MV-4-11 (cell line): ENCODE measurements around the gene RECQL5.
"Not testable (repeated sequence)": the region's sequence is repeated elsewhere in the genome, so short reads cannot be mapped to it uniquely, and the experiment has no call there.

ENCODE experiments used
- DNase-seq: peaks from one replicate; lab custom pipeline; 2025; lab: John Stamatoyannopoulos, UW

The RECQL5 gene

DNA sequence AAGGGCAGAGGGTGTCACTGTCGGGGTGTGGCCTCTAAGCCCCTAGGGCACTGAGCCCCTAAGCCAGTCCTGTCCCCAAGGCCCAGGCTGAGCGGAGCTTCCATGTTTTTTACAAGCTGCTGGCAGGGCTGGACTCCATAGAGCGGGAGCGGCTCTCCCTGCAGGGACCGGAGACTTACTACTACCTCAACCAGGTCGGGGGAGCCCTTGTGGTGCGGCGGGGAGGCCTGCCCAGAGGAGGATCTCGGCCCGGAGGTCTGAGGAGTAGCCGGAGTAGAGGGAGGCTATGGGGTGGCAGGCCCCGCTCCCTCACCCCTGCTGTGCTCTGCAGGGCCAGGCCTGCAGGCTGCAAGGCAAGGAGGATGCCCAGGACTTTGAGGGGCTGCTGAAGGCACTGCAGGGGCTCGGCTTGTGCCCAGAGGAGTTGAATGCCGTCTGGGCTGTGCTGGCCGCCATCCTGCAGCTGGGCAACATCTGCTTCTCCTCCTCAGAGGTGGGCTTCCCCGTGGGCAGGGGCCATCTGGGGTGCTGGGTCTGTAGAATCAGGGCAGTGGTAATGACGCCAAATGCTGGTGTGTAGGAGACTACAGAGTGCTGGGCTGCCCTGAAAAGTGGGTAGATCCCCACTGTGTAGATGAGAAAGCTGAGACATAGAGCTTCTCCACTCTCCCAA lies 74.5 kb downstream of the RECQL5 start:
- no peak for DNase-seq

DNA sequence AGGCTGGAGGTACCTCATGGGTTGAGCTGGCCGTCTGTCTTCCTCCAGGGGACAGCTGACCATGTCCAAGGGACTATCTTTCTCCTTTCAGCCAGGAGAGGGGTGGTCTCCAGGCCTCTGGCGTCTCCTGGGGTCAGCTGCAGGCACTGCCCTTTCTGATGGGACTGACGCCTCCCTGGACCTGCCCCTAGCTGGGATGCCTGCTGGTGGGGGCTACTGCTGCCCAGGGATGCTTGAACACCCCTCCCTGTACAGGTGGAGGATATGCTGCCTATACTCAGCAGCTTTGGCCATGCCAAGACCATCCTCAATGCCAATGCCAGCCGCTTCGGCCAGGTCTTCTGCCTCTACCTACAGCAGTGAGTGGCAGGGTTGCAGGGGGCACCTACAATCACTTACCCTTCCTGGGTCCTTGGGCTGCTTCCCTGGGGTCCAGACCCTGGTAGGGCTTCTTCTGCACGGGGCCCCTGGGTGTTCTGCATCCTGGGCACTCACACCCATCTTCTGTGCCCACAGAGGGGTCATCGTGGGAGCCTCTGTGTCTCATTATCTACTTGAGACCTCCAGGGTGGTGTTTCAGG lies 75.1 kb downstream of the RECQL5 start:
- DNase-seq: no peak

DNA sequence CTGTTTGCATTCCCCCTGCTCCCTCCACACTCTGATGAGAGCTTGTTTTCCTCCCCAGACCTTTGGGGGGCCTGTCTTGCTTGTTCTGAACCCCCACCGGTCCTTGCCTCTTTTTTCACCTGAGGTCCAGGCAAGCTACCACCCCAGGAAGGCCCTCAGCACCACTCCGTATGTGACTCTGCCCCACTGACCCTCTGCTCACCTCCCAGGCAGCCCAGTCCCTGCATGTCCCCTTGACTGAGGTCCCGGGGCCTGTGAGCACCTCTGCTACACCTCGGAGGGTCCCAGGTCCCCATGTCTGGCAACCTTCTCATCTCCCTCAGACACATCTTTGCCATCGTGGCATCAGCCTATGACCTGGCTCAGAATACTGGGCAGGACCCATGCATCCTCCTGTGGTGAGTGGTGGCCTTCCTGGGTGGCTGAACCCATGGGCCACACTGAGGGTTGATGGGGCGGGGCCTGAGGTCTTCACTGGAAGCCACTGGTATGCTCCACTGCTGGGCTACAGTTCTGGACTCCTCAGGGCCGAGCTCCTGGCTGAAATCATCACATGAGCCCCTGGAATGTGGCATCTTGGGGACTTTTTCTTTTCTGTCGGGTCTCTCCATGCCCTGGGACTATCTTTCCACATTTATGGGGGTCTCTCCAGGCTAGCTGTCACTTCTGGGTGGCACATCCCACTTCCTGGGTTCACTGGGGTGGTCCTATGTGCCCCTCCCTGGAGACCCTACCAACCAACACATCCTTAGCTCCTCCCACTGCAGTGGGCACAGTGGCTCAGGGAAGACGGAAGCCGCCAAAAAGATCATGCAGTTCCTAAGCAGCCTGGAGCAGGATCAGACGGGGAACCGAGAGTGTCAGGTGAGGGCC lies 75.9 kb downstream of the RECQL5 start:
- no peak for DNase-seq

DNA sequence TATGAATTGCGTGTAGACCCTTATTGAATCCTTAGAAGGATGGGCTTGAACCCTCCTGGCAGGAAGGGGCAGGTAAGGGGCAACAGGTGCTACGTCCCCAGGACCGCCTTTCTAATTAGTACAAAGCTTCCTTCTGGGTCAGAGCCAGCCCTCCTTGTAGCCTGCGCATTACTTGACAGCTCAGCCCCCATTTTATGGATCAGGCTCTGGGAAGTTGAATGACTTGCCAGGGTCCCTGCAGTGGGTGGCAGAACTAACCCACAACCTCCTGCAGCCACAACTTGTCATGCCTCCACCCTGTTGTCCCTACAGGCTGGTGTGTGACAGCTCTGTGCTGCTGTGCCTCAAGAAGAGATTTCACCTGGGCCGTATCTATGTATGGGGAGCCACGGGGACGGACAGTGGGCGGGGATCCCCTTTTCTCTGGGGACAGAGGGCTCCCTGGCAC lies 76.6 kb downstream of the RECQL5 start:
- DNase-seq: no peak

DNA sequence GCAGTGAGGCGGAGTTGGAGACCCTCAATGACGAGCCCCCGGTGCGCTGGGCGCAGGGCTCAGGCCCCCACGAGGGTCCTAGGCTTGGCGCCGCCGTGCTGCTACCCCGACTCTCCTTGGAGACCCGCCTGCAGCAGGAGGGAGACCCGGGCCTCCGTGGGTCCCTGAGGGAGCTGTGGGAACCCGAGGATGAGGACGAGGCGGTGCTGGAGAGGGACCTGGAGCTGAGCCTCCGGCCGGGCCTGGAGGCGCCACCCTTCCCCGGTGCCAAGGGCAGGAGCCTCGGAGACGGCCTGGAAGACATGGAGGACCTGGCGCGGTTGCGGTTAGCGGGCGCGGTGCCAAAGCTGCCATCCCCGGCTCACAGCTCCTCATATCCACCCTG lies 77.0 kb downstream of the RECQL5 start:
- no peak for DNase-seq

DNA sequence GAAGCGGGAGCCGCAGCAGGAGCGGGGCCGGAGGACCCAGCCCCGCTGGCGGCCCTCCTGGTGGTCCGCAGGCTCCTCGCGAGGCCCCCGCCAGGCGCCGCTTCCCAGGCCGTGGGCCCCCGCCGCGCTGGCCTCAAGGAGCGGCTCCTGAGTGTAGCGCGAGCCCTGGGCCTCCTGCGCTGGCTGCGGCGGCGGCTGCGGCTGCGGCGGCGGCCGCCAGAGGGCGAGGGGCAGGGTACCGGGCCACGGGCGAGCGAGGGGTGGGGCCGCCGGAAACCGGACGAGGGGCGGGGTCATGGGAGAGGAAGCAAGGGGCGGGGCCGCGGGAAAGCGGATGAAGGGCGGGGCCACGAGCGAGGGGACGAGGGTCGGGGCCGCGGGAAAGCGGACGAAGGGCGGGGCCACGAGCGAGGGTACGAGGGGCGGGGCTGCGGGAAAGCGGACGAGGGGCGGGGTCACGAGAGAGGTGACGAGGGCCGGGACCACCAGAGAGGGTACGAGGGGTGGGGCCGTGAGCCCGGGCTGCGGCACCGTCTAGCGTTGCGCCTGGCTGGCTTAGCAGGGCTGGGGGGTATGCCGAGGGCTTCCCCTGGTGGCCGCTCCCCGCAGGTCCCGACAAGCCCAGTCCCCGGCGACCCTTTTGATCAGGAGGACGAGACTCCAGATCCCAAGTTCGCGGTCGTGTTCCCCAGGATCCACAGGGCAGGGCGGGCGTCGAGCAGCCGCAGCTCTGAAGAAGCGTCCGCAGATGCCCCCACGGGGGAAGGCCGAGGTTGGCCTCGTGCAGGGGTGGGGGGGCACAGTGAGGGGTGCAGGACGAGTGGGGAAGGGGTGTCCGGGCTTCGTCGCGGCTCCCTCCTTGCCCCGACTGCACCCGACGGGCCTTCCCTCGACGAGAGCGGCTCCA lies 77.7 kb downstream of the RECQL5 start:
- peak; percentile 66 for DNase-seq

DNA sequence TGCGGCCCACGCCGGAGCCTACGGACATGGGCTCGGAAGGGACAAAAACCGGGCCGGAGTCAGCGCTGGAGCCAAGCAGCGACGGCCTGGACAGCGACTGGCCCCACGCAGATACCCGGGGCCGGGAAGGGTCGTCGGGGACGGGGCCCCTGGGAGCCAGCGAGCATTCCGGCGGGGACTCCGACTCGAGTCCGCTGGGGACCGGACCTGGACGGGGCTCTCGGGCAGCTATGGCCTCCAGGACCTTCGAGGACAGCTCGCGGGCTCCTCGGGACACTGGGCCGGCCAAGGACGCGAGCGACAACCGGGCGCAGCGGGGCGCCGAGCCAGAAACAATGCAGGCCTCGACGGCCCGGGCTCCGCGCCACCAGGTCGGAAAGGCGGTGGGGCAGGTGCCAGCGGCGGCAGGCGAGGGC lies 78.3 kb downstream of the RECQL5 start:
- no peak for DNase-seq

DNA sequence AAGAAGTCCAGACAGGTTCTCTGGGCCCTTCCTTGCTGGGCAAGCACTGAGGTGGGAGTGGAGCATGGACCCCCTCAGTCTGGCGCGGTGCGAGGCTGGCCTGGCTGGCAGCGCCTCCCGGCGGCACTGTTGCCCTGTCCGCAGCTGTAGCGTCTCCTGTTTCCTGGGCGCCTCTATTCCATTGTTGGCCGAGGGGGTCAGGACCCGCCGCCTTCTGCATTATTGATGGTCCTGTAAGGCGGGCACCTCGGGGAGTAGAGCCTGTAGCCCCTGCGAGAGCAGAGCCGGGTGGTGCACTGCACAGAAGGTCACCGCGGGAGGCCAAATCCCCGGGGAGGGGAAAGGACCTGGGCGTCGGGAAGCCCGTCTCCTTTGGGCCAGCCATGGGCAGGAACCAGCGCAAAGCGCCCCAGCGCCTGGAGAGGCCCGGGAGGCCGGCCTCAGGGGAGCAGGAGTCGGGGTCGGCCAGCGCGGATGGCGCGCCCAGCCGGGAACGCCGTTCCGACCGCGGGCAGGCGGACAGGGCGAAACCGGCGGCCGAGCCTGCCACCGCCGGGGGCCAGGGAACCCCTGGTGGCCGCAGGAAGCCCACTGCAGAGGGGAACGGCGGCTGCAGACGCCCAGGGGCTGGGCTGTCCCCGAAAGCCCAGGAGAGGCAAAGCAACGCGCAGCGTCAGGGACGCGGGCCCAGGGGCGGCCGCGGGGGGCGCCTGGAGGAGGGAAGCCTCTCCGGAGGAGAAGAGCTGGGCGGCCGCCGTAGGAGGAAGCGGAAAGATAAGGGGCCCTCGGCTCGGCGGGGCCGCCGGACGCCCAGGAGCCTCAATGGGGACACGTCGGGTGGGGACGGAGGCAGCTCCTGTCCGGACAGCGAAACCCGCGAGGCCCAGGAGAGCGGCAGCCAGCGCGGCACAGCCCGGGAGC lies 79.0 kb downstream of the RECQL5 start, which contains the start of gene MYO15B:
Gene MYO15B, plus strand, starts transcription at position 126 of the 921 bp plus-strand sequence. Its CDS starts 258 bp downstream, at position 384.
- DNase-seq: peak; percentile 65

DNA sequence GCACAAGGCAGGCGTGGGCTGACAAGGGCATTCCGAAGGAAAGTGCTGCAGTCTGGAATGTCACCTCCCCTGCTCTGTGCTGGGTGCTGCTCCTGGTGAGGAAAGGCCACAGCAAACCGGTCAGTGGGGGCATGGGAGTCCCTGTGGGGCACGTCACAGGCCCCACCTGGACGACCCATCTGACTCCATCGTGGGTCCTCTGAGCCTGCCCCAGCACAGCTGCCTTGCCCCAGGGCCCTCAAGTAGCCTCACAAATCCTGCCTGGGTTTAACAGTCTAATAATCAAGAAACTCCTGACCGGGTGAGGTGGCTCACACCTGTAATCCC lies 82.1 kb downstream of the RECQL5 start:
- DNase-seq: no peak

DNA sequence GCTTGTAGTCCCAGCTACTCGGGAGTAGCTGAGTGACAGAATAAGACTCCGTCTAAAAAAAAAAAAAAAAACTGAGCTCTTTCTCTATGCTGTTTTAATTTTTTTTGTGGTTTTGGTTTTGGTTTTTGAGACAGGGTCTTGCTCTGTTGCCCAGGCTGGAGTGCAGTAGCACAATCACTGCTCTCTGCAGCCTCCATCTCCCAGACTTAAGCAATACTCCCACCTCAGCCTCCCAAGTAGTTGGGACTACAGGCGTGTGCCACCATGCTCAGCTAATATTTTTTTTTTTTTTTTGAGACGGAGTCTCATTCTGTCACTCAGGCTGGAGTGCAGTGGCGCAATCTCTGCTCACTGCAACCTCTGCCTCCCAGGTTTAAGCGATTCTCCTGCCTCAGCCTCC lies 83.8 kb downstream of the RECQL5 start:
- DNase-seq: not testable (repeated sequence)

DNA sequence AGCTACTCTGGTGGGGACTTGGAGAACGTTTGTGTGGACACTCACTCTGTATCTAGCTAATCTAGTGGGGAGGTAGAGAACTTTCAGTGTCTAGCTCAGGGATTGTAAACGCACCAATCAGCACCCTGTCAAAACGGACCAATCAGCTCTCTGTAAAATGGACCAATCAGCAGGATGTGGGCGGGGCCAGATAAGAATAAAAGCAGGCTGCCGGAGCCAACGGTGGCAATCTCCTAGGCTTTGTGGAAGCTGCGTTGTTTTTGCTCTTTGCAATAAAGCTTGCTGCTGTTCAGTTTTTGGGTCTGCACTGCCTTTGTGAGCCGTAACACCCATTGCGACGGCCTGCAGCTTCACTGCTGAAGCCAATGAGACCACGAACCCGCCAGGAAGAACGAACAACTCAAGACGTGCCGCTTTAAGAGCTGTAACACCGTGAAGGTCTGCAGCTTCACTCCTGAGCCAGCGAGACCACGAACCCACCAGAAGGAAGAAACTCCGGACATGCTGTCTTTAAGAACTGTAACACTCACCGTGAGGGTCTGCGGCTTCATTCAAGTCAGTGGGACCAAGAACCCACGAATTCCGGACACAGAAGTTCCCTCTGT lies 85.7 kb downstream of the RECQL5 start:
- DNase-seq: peak; percentile 36
